GM18519 (cell line): ENCODE data around the gene ADGB.

Experiments
- ATAC-seq: cut with Tn5 transposase; IDR thresholded peaks from one replicate; pipeline ENCODE4 v1.9.1; 2021; ENCODE audit warnings: mild to moderate bottlenecking, moderate library complexity; ENCODE audit not compliant: unreplicated experiment, low FRiP score

Gene ADGB

GRCh38 chr6:146859206-146859605, 260.4 kb downstream of the ADGB start:
- no peak for ATAC-seq

GRCh38 chr6:146859795-146860495, 261.2 kb downstream of the ADGB start:
- ATAC-seq, result no peak

GRCh38 chr6:146860583-146860982, 261.8 kb downstream of the ADGB start:
- no peak for ATAC-seq

- ATAC-seq, result no peak
Measured at GRCh38 chr6:146861029-146861563, 262.3 kb downstream of the ADGB start.

- ATAC-seq, result no peak
Measured at GRCh38 chr6:146861716-146862115, 262.9 kb downstream of the ADGB start.

- no peak for ATAC-seq
Measured at GRCh38 chr6:146862508-146862919, 263.7 kb downstream of the ADGB start.

GRCh38 chr6:146864300-146864699, 265.5 kb downstream of the ADGB start:
- no peak for ATAC-seq

GRCh38 chr6:146864885-146865284, 266.1 kb downstream of the ADGB start:
- no peak for ATAC-seq
